Stimulated activated CD4-positive, alpha-beta T cell treated with anti-CD3 and anti-CD28 coated beads, Interleukin-4, amount 100 ng/mL, for 4 hours (primary cell): ENCODE data around the gene NEDD9.

Source experiments
- DNase-seq, 2 experiments: peaks; one replicate each; pipeline ENCODE4 v3.0.0-alpha.2; 2020

The NEDD9 gene

GRCh38 chr6:11214901-11215300, 17.6 kb downstream of the NEDD9 start:
- DNase-seq, result no peak

GRCh38 chr6:11214084-11214833, 18.2 kb downstream of the NEDD9 start:
- DNase-seq, result no peak

- no peak for DNase-seq
These were observed 18.9 kb downstream of the NEDD9 start for GRCh38 chr6:11213422-11214021.

- no peak for DNase-seq
These were observed 19.8 kb downstream of the NEDD9 start for GRCh38 chr6:11212664-11213063.

GRCh38 chr6:11211254-11211653, 21.2 kb downstream of the NEDD9 start:
- no peak for DNase-seq

GRCh38 chr6:11210386-11211138, 21.9 kb downstream of the NEDD9 start:
- DNase-seq, result no peak

GRCh38 chr6:11209906-11210305, 22.6 kb downstream of the NEDD9 start:
- no peak for DNase-seq

- DNase-seq, result no peak
These were observed 23.1 kb downstream of the NEDD9 start for GRCh38 chr6:11209369-11209768.

GRCh38 chr6:11208854-11209253, 23.6 kb downstream of the NEDD9 start:
- no peak for DNase-seq

GRCh38 chr6:11208267-11208666, 24.2 kb downstream of the NEDD9 start:
- no peak for DNase-seq

- no peak for DNase-seq
These were observed 25.1 kb downstream of the NEDD9 start for GRCh38 chr6:11207199-11207968.

- DNase-seq, result no peak
These were observed 25.9 kb downstream of the NEDD9 start for GRCh38 chr6:11206576-11206975.

- no peak for DNase-seq
These were observed 27.6 kb downstream of the NEDD9 start for GRCh38 chr6:11204794-11205366.

GRCh38 chr6:11204005-11204399, 28.5 kb downstream of the NEDD9 start:
- DNase-seq, result no peak

GRCh38 chr6:11203306-11204004, 29.0 kb downstream of the NEDD9 start:
- no peak for DNase-seq

- DNase-seq, result peak in 1 of 2 experiments; percentile 11
These were observed 29.8 kb downstream of the NEDD9 start for GRCh38 chr6:11202513-11203305.

GRCh38 chr6:11201772-11202512, 30.5 kb downstream of the NEDD9 start:
- no peak for DNase-seq

GRCh38 chr6:11201015-11201414, 31.5 kb downstream of the NEDD9 start:
- DNase-seq, result no peak

- DNase-seq, result no peak
These were observed 32.1 kb downstream of the NEDD9 start for GRCh38 chr6:11200356-11200755.
